HFFc6 (cell line): Measurements from ENCODE around the gene CCDC201. TPM values are rescaled to one million over a fixed set of nuclear protein-coding genes. Genes with fewer than 3 reads are reported as not detected.

ENCODE experiments used
- DNase-seq: peaks from one replicate; pipeline ENCODE4 v3.0.0-alpha.2; 2018
- H3K27ac Mint-ChIP-seq: 2 replicates; pipeline ENCODE4 v1.8.0; 2020; ENCODE audit warnings: mild to moderate bottlenecking, mixed read lengths
- H3K27me3 Mint-ChIP-seq: 2 replicates; pipeline ENCODE4 v1.8.0; 2021; ENCODE audit warnings: mild to moderate bottlenecking, moderate library complexity, mixed read lengths; ENCODE audit not compliant: insufficient read depth
- H3K36me3 Mint-ChIP-seq: 2 replicates; pipeline ENCODE4 v1.8.0; 2021; ENCODE audit warnings: low read depth, mixed read lengths
- H3K4me1 Mint-ChIP-seq: 2 replicates; pipeline ENCODE4 v1.8.0; 2020; ENCODE audit warnings: low read depth, mixed read lengths
- H3K4me3 Mint-ChIP-seq: 2 replicates; pipeline ENCODE4 v1.8.0; 2020; ENCODE audit warnings: mild to moderate bottlenecking, moderate library complexity, mixed read lengths
- H3K9me3 Mint-ChIP-seq: 2 replicates; pipeline ENCODE4 v1.8.0; 2020; ENCODE audit warnings: mild to moderate bottlenecking, mixed read lengths
- CTCF ChIP-seq: fragments of 200-600 bp; sonication (generic); IDR thresholded peaks from 2 replicates; pipeline ENCODE4 v1.5.0; 2021; ENCODE audit warnings: antibody characterized with exemption, mild to moderate bottlenecking
- total RNA-seq, 6 experiments: library from RNA; stranded (reverse); fragmentation: NEBNext Ultra II Directional; extraction: Animal tissue kit (Norgen Biotek cat#: 25700); gene quantifications; 2 replicates in 1 of 6; 3 replicates in 5 of 6; pipeline ENCODE4 v1.2.3, GENCODE V29; 2021

CCDC201 gene
- total RNA-seq, 6 experiments from 2014 or later, result not detected

- TF ChIP-seq CTCF, result no peak
- no peak for DNase-seq
- no peaks in the 10 kb centered on the region for H3K36me3 Mint-ChIP-seq
- H3K9me3 Mint-ChIP-seq, result no peaks in the 10 kb centered on the region
- H3K4me1 Mint-ChIP-seq, result peaks cover 17% of the 10 kb centered on the region
- H3K27ac Mint-ChIP-seq, result no peak overlapping the region
- no peak overlapping the region for H3K4me3 Mint-ChIP-seq
- H3K27me3 Mint-ChIP-seq, result peaks cover 19% of the 10 kb centered on the region
Measured at GRCh38 chr7:45889367-45890067, 16.6 kb upstream of the CCDC201 start.

- Mint-ChIP-seq H3K9me3 (no peaks in the 10 kb centered on the region), H3K27me3 (peaks cover 15% of the 10 kb centered on the region), H3K27ac (no peak overlapping the region), H3K36me3 (no peaks in the 10 kb centered on the region), H3K4me3 (no peak overlapping the region), H3K4me1 (peaks cover 17% of the 10 kb centered on the region)
- no peak for DNase-seq
- TF ChIP-seq CTCF, result no peak
Measured at GRCh38 chr7:45888993-45889366, 16.1 kb upstream of the CCDC201 start.

GRCh38 chr7:45888185-45888992, 15.5 kb upstream of the CCDC201 start, which contains the start of gene IGFBP1:
TSS of gene IGFBP1 (plus strand) at chr7:45888488. CDS start at chr7:45888653, 165 bp downstream.
- H3K4me3 Mint-ChIP-seq, result peak within 1 kb of the TSS; percentile 75
- peaks cover 17% of the 10 kb centered on the region for H3K4me1 Mint-ChIP-seq
- no peaks in the 10 kb centered on the region for H3K9me3 Mint-ChIP-seq
- H3K27ac Mint-ChIP-seq, result no peak within 1 kb of the TSS
- H3K27me3 Mint-ChIP-seq, result peaks cover 11% of the 10 kb centered on the region
- no peak for TF ChIP-seq CTCF
- no peaks in the 10 kb centered on the region for H3K36me3 Mint-ChIP-seq
- DNase-seq, result no peak

GRCh38 chr7:45886931-45887667, 14.2 kb upstream of the CCDC201 start:
- Mint-ChIP-seq H3K4me3 (no peak overlapping the region), H3K36me3 (no peaks in the 10 kb centered on the region), H3K27me3 (peaks cover 11% of the 10 kb centered on the region), H3K9me3 (no peaks in the 10 kb centered on the region), H3K4me1 (peaks cover 25% of the 10 kb centered on the region), H3K27ac (no peak overlapping the region)
- no peak for DNase-seq
- TF ChIP-seq CTCF, result no peak

GRCh38 chr7:45885264-45885882, 12.5 kb upstream of the CCDC201 start:
- TF ChIP-seq CTCF, result no peak
- H3K9me3 Mint-ChIP-seq, result no peaks in the 10 kb centered on the region
- peaks cover 11% of the 10 kb centered on the region; the same call in 1 of the 2 replicates for H3K27me3 Mint-ChIP-seq
- H3K4me3 Mint-ChIP-seq, result no peak overlapping the region
- H3K36me3 Mint-ChIP-seq, result no peaks in the 10 kb centered on the region
- peak overlapping the region; percentile 48 for H3K27ac Mint-ChIP-seq
- no peak for DNase-seq
- H3K4me1 Mint-ChIP-seq, result peaks cover 28% of the 10 kb centered on the region
